Lung (tissue), 12 donors: ENCODE measurements around the gene PPM1F. TPM values are rescaled to one million over a fixed set of nuclear protein-coding genes. Genes with fewer than 3 reads are reported as not detected.

Source experiments
- ATAC-seq: fragments of 200-7000 bp; cut with Tn5 transposase; one replicate; pipeline ENCODE4 v1.9.1; 2020; ENCODE audit warnings: moderate number of reproducible peaks; ENCODE audit not compliant: insufficient read depth, low FRiP score
- DNase-seq, 3 donors: peaks; one replicate each; pipeline ENCODE4 v3.0.0-alpha.2; 2013 to 2017
- H3K27ac ChIP-seq, 2 donors: one replicate each; pipeline ENCODE4 v1.5.1; 2013; ENCODE audit warnings: mild to moderate bottlenecking in 2 of 2, moderate library complexity in 2 of 2, control low read depth in 1 of 2, inconsistent platforms in 1 of 2, low read depth in 1 of 2, low read length in 1 of 2
- H3K27me3 ChIP-seq, 3 donors: one replicate each; pipeline ENCODE4 v1.5.1; 2013; ENCODE audit warnings: low read length in 2 of 3; ENCODE audit not compliant: control insufficient read depth in 3 of 3, insufficient read depth in 3 of 3
- H3K36me3 ChIP-seq, 4 donors: one replicate each; pipeline ENCODE4 v1.5.1; 2013; ENCODE audit warnings: low read length in 4 of 4, mild to moderate bottlenecking in 1 of 4, moderate library complexity in 1 of 4; ENCODE audit not compliant: control insufficient read depth in 4 of 4, insufficient read depth in 4 of 4
- H3K4me1 ChIP-seq, 5 donors: one replicate each; pipeline ENCODE4 v1.5.1; 2013; ENCODE audit warnings: low read length in 5 of 5, mild to moderate bottlenecking in 2 of 5, moderate library complexity in 1 of 5; ENCODE audit not compliant: control insufficient read depth in 5 of 5, insufficient read depth in 5 of 5
- H3K4me3 ChIP-seq: one replicate; pipeline ENCODE4 v1.5.1; 2013; ENCODE audit warnings: mild to moderate bottlenecking, control low read depth, moderate library complexity
- H3K9ac ChIP-seq, 2 donors: one replicate each; pipeline ENCODE4 v1.5.1; 2013; ENCODE audit warnings: low read length in 2 of 2, control low read depth in 1 of 2; ENCODE audit not compliant: insufficient read depth in 1 of 2
- H3K9me3 ChIP-seq, 4 donors: one replicate each; pipeline ENCODE4 v1.5.1; 2013; ENCODE audit warnings: low read length in 3 of 4, mild to moderate bottlenecking in 1 of 4, moderate library complexity in 1 of 4; ENCODE audit not compliant: control insufficient read depth in 4 of 4, insufficient read depth in 3 of 4
- CTCF ChIP-seq: IDR thresholded peaks from 2 replicates; pipeline ENCODE4 v1.5.1; 2012; ENCODE audit warnings: mild to moderate bottlenecking; ENCODE audit errors: control extremely low read depth, extremely low read depth
- WGBS, 2 donors: extraction: QIAGEN DNeasy Blood & Tissue Kit; methylation state at CpG; one replicate each; pipeline ENCODE4 v1.1.7; 2013; 5-methylcytosine and 5-hydroxymethylcytosine counted together
- polyA plus RNA-seq, 2 donors: library from polyadenylated mRNA; stranded (reverse); fragments of 200-250 nt; gene quantifications; one replicate each; pipeline ENCODE4 v1.2.1, GENCODE V29; 2013
- total RNA-seq, 2 donors: library from RNA; depleted of rRNA in 1 of 2; stranded (reverse); fragments of >200 nt in 1 of 2; gene quantifications; one replicate each; pipeline ENCODE4 v1.2.1, GENCODE V29; 2014 to 2021
- donor health status: control.
- donor health status: control.
- donor health status: Bipolar disorder and iron deficiency.
- donor health status: healthy.
- donor health status: DM: yes; HTN: yes; CAD: no.

Gene PPM1F
- total and polyA plus RNA-seq, 4 donors = 25.8 to 62.4 (median 32.6) TPM

DNA sequence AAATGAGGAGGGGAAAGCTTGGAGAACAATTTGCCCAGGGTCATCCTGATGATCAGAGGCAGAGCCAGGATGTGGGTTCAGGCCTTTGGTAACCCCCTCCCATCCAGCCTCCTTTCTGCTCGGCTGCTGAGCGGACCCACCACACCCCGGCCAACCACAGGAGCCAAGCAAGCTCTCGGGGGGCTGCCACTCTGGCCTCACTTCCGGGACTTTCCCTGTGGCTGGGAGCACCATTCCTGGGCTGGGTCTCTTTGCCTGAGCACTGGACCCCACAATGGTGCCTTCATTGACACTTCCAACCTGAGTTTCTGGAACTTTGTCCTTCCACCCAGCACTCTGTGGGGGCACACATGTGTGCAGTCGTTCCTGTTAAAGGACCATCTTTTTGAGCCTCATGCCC lies 20.2 kb upstream of the PPM1F start:
- H3K27me3 ChIP-seq = no peaks in the 10 kb centered on the region
- no peak overlapping the region for H3K9ac ChIP-seq
- 87 to 89% methylated on average over 6 of the region's 6 CpGs for WGBS, 2 donors
- no peak for ATAC-seq
- no peak overlapping the region for H3K4me3 ChIP-seq
- DNase-seq = no peak
- no peaks in the 10 kb centered on the region for H3K9me3 ChIP-seq
- no peaks in the 10 kb centered on the region for H3K4me1 ChIP-seq
- H3K36me3 ChIP-seq = peaks cover 0 to 60% (median 12%) of the 10 kb centered on the region in 4 donors
- no peak overlapping the region for H3K27ac ChIP-seq
- TF ChIP-seq CTCF = no peak

- Histone ChIP-seq H3K27ac (no peak overlapping the region), H3K9me3 (no peaks in the 10 kb centered on the region), H3K9ac (no peak overlapping the region), H3K27me3 (no peaks in the 10 kb centered on the region), H3K4me3 (no peak overlapping the region), H3K36me3 (peaks cover 1 to 64% (median 17%) of the 10 kb centered on the region in 4 donors), H3K4me1 (no peaks in the 10 kb centered on the region)
- ATAC-seq (no peak), DNase-seq (peak; percentile 11 to 30 (median 21))
- peak; percentile 13 for TF ChIP-seq CTCF
- WGBS, 2 donors = 74% methylated on average over 7 of the region's 7 CpGs
Measured at GRCh38 chr22:21972293-21972779, 19.7 kb upstream of the PPM1F start.

DNA sequence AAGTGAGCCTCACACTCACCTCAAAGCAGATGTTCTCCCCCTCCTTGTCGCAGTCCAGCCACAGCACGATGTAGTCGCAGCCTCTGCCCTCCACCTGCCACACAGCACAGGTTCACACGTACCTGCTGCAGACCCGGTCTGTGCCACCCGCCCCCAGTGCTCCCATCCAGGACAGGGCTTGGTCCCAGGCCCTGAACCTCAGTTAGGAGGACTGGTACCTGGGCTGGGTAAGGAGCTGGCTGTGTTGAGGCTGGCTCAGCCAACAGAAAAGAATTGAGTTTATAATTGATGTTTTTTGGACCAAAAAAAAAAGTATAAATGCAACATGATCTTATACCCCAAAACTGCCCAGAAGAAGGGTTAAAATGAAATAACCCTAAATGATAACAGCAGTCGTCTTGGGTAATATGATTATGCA lies 19.2 kb upstream of the PPM1F start:
- Histone ChIP-seq H3K9ac (no peak overlapping the region), H3K27me3 (no peaks in the 10 kb centered on the region), H3K36me3 (peaks cover 6 to 69% (median 19%) of the 10 kb centered on the region in 4 donors), H3K4me1 (no peaks in the 10 kb centered on the region), H3K9me3 (no peaks in the 10 kb centered on the region), H3K4me3 (no peak overlapping the region), H3K27ac (no peak overlapping the region)
- WGBS, 2 donors = 93 to 95% methylated on average over 7 of the region's 7 CpGs
- DNase-seq (no peak), ATAC-seq (no peak)
- no peak for TF ChIP-seq CTCF
